K562 (cell line): ENCODE measurements around the gene DOCK4. TPM values are rescaled to one million over a fixed set of nuclear protein-coding genes. Genes with fewer than 3 reads are reported as not detected.

Experiments
- CBFB ChIP-seq: sonication (generic); formaldehyde crosslinking; IDR thresholded peaks from 2 replicates; pipeline ENCODE4 v1.4.0; 2020; ENCODE audit warnings: mild to moderate bottlenecking, missing genetic modification reagents
- ERF ChIP-seq: fragments of 450-650 bp; formaldehyde crosslinking; IDR thresholded peaks from 2 replicates; pipeline ENCODE4 v1.4.0; 2020; ENCODE audit warnings: mild to moderate bottlenecking, mixed read lengths
- MAFG ChIP-seq: fragments of 450-650 bp; conservative IDR thresholded peaks from 2 replicates; pipeline ENCODE4 v1.6.1; 2016; ENCODE audit warnings: missing genetic modification characterization, missing compliant biosample characterization
- MCM5 ChIP-seq: fragments of 450-650 bp; IDR thresholded peaks from 2 replicates; pipeline ENCODE4 v1.6.1; 2016; ENCODE audit warnings: low read depth
- NFYB ChIP-seq: IDR thresholded peaks from 2 replicates; pipeline ENCODE4 v1.6.1; 2011; ENCODE audit warnings: mild to moderate bottlenecking, moderate library complexity; ENCODE audit not compliant: insufficient read length; ENCODE audit errors: extremely low read depth
- NUFIP1 ChIP-seq: fragments of 450-650 bp; IDR thresholded peaks from 2 replicates; pipeline ENCODE4 v1.6.1; 2018; ENCODE audit not compliant: partially characterized antibody
- POU5F1 ChIP-seq: fragments of 150-350 bp; IDR thresholded peaks from 2 replicates; pipeline ENCODE4 v1.6.1; 2014; ENCODE audit warnings: borderline replicate concordance, low read length, low read depth, mild to moderate bottlenecking; ENCODE audit not compliant: partially characterized antibody
- ZNF408 ChIP-seq: fragments of 250-450 bp; sonication (Bioruptor Pico); IDR thresholded peaks from 2 replicates; pipeline ENCODE4 v1.4.0; 2020; ENCODE audit warnings: low read depth, mild to moderate bottlenecking, moderate library complexity
- ZNF583 ChIP-seq: fragments of 250-450 bp; sonication (Bioruptor Pico); IDR thresholded peaks from 2 replicates; pipeline ENCODE4 v1.4.0; 2020
- polyA plus RNA-seq, 8 experiments: library from polyadenylated mRNA; depleted of rRNA in 4 of 8; stranded (reverse) in 5 of 8; unstranded in 3 of 8; fragments of >200 nt; fragmentation: Nextera tagmentation in 2 of 8; fragmentation: Illumina TruSeq in 1 of 8; extraction: Ambion mirVana in 2 of 8; extraction: Trizol in 1 of 8; gene quantifications; 2 replicates each; pipeline versions ENCODE4 v1.2.1 to v1.2.3, GENCODE V29; 2011 to 2014; ENCODE audit warnings: inconsistent platforms in 1 of 8, missing spikeins in 1 of 8
- total RNA-seq, 7 experiments: library from RNA; depleted of rRNA in 6 of 7; stranded (reverse); fragments of >200 nt in 6 of 7; fragmentation: Illumina TruSeq in 2 of 7; extraction: Trizol in 2 of 7; gene quantifications; 2 replicates each; pipeline versions ENCODE4 v1.2.1 to v1.2.3, GENCODE V29; 2011 to 2021; ENCODE audit warnings: low replicate concordance in 1 of 7
- TF ChIP-seq, protein P1 (sequence below), 2 experiments: fragments of 450-650 bp; IDR thresholded peaks; 2 replicates each; pipeline ENCODE4 v1.6.1; 2016; ENCODE audit warnings: mild to moderate bottlenecking in 2 of 2, borderline replicate concordance in 1 of 2, low read depth in 1 of 2, moderate library complexity in 1 of 2
- TF ChIP-seq, protein P2 (sequence below): fragments of 250-450 bp; sonication (Bioruptor Pico); IDR thresholded peaks from 2 replicates; pipeline ENCODE4 v1.8.0; 2021; ENCODE audit warnings: moderate library complexity, mild to moderate bottlenecking, inconsistent platforms
- TF ChIP-seq, protein P3 (sequence below): fragments of 450-650 bp; IDR thresholded peaks from 2 replicates; pipeline ENCODE4 v1.6.1; 2016

DOCK4 gene
- total and polyA plus RNA-seq, 9 of the 15 experiments (the other 6 are each of a cell fraction or from before 2014, with no cell fraction given), result 0.42 to 5.7 (median 2.3) TPM

DNA sequence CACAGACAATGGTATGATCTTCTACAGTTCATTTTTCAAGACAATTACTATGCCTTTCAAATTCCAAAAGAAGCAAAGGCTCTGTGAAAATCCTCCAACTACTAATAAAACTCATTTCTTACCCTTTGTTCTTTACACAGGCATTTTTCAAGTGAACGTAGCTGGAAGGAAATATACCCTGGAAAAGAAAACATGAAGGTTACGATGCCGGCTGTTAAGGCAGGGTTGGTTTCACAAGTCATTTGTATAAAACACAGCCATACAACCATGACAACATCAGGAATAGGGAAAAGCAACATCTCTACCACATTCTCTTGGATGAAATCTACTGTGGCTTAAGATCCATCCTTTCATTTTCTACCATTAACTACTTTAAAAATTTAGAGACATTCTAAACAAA is 207.9 kb downstream of the DOCK4 start (continued):
- TF ChIP-seq, protein P1, sequence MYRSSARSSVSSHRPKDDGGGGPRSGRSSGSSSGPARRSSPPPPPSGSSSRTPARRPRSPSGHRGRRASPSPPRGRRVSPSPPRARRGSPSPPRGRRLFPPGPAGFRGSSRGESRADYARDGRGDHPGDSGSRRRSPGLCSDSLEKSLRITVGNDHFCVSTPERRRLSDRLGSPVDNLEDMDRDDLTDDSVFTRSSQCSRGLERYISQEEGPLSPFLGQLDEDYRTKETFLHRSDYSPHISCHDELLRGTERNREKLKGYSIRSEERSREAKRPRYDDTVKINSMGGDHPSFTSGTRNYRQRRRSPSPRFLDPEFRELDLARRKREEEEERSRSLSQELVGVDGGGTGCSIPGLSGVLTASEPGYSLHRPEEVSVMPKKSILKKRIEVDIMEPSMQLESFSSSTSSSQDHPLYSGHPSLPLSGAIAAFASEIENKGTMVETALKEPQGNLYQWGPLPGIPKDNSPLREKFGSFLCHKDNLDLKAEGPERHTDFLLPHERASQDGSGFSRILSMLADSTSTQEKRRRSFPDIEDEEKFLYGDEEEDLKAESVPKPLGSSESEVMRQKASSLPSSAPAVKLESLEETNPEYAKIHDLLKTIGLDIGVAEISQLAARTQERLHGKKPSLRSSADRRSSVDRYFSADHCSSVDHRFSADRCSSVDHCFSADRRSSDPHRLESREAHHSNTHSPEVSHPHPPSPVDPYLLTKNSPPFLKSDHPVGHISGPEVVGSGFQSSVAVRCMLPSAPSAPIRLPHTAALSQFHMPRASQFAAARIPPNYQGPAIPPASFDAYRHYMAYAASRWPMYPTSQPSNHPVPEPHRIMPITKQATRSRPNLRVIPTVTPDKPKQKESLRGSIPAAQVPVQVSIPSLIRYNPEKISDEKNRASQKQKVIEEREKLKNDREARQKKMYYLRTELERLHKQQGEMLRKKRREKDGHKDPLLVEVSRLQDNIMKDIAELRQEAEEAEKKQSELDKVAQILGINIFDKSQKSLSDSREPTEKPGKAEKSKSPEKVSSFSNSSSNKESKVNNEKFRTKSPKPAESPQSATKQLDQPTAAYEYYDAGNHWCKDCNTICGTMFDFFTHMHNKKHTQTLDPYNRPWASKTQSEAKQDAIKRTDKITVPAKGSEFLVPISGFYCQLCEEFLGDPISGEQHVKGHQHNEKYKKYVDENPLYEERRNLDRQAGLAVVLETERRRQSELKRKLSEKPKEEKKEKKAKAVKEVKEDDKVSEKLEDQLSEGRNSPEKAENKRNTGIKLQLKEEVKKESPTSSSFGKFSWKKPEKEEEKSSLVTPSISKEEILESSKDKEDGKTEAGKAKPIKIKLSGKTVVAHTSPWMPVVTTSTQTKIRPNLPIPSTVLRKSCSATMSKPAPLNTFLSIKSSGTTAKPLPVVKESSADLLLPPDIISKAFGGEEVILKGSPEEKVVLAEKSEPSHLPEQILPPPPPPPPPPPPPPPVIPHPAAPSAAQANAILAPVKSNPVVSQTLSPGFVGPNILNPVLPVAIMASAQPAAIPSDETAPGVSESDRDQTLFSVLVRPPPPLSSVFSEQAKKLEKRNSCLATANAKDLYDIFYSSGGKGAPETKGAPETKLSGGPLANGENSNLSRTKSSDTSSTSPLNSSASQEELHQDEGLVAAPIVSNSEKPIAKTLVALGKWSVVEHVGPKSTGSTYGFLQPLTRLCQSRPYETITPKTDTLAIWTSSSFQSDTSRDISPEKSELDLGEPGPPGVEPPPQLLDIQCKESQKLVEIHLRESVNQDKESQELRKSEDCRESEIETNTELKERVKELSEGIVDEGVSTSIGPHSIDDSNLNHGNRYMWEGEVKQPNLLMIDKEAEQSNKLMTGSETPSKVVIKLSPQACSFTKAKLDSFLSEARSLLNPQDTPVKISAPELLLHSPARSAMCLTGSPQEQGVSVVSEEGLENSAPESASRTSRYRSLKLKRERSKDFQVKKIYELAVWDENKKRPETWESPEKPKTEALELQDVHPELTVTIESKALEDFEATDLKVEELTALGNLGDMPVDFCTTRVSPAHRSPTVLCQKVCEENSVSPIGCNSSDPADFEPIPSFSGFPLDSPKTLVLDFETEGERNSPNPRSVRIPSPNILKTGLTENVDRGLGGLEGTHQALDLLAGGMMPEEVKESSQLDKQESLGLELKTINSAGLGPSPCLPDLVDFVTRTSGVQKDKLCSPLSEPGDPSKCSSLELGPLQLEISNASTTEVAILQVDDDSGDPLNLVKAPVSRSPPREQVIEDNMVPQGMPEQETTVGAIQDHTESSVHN (IDR thresholded peaks at IDR 0.05; ENCODE audit: borderline replicate concordance in 1 of 2, low read depth in 1 of 2), result no peak
- TF ChIP-seq CBFB (CRISPR knock-in tag), result no peak
- TF ChIP-seq, protein P2, sequence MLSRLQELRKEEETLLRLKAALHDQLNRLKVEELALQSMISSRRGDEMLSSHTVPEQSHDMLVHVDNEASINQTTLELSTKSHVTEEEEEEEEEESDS (CRISPR knock-in tag), result no peak
- TF ChIP-seq ZNF583 (CRISPR knock-in tag), result no peak
- TF ChIP-seq, protein P3, sequence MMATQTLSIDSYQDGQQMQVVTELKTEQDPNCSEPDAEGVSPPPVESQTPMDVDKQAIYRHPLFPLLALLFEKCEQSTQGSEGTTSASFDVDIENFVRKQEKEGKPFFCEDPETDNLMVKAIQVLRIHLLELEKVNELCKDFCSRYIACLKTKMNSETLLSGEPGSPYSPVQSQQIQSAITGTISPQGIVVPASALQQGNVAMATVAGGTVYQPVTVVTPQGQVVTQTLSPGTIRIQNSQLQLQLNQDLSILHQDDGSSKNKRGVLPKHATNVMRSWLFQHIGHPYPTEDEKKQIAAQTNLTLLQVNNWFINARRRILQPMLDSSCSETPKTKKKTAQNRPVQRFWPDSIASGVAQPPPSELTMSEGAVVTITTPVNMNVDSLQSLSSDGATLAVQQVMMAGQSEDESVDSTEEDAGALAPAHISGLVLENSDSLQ, result no peak
- TF ChIP-seq NUFIP1, result no peak
- no peak for TF ChIP-seq MCM5
- no peak for TF ChIP-seq POU5F1
- no peak for TF ChIP-seq ZNF408
- no peak for TF ChIP-seq MAFG
- TF ChIP-seq NFYB, result no peak
- no peak for TF ChIP-seq ERF (CRISPR knock-in tag)
- TF ChIP-seq, all 486 proteins: peak for 0
